Glomerular visceral epithelial cell (primary cell): ENCODE data around the gene ZNF516.
"Not testable (repeated sequence)": the region's sequence is repeated elsewhere in the genome, so short reads cannot be mapped to it uniquely, and the experiment has no call there.

Experiments
- DNase-seq: peaks from one replicate; pipeline ENCODE4 v3.0.0-alpha.2; 2016; ENCODE audit errors: extremely low spot score

ZNF516 gene

GRCh38 chr18:76490670-76491472 lies 4.2 kb downstream of the ZNF516 start:
- peak; percentile 35 for DNase-seq

- DNase-seq = no peak
These were observed 5.0 kb downstream of the ZNF516 start for GRCh38 chr18:76490033-76490432.

- no peak for DNase-seq
These were observed 6.0 kb downstream of the ZNF516 start for GRCh38 chr18:76489081-76489480.

DNA sequence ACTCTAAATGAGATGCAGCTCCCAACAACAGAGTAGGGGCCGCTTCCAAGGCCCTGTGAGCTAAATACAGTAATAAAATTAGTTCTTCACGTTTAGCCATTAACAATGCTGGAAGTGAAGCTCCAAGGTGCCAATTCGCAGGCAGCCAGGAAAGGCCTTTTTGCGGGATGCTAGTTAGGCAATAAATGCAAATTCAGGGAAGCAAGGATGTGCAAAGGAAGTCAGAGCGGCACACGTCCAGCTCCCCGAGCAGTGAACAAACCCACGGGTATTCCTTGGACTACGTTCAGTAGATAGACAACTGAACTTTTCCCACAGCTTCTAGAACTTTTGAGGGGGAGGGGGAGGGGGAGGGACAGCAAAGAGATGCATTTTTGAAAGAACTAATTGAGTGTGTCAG lies 6.9 kb downstream of the ZNF516 start:
- DNase-seq = peak; percentile 41

GRCh38 chr18:76487782-76488181 lies 7.3 kb downstream of the ZNF516 start:
- DNase-seq = peak; percentile 33

DNA sequence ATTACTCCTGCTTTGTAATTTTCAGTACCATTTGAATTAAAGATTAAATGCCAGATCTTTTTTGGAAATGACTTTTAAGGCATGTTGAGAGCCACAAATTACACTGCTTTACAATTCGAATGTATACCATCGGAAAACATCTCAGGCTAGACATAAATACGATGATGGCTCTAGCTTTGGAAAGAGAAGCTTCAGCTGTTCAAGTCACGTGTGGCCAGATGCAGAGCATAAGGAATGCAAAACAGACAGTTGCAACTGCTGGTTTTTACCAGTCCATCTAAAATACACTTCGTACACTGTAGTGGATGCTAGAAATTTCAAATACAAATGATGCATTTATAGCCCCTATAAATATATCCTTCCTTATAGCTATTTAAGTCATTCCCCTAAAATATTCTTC lies 8.0 kb downstream of the ZNF516 start:
- DNase-seq = no peak

DNA sequence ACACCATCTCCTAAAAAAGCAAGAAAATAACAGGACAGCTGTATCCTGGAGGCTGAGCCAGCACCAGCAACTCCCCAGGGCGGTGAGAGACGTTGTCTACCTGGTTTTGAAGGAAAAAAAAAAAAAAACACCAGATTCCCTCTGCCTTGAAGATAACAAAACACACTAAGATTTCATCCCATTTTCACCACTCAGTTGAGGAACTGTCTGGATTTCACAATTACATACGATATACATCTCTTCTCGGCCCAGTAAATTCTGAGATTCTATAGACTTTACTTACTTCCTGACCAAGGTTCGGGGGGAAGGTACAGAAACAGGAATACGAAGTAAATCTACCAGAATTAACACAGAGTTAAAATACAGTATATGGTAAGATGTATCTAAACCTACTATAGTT lies 8.5 kb downstream of the ZNF516 start:
- no peak for DNase-seq

GRCh38 chr18:76486038-76486437 lies 9.0 kb downstream of the ZNF516 start:
- DNase-seq = no peak

DNA sequence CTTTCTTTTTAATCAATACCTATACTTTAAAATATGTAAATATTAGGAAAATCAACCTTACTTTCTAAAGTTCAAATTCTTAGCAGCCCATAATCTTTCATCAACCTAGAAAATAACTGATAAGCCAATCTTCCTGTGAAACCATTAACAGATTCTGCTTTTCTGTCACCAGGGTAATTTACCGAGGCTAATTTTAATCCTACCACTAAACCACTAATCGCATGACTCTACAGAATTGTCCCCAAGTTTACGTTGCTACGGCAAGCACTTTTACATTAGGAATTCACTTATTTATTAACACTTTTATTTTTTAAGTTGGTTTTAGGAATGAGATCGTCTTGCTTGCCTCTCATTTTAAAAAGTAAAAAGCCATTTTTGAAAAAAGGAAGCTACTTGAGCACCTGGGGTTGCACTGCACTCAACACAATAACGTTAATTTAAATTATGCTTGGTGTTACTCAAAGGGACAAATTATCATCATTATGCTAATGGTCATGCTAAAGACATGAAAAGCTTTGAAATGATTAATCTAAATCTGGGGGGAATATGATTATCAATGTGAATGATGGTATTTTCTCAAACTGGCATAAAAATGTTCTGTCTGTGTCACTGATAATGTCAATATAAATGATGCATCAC lies 10.2 kb downstream of the ZNF516 start:
- DNase-seq = no peak

DNA sequence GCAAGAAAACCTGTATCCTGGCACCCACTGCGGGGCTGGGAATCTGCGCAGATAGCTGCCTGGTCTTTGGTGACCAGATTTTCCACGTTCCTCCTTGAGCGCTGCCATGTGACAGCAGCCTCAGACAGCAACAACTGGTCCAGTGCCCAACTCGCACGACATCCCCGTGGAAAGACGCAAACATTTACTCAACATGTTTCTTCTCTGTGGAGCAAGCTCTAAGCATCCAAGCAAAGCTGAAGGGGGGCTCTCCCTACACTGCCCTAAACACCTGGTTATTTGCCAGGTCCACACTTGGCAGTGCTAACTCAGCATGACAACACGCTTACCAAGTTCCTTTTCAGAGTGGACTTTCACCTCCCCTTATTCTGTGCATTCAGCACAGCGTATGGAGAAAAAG lies 11.3 kb downstream of the ZNF516 start:
- no peak for DNase-seq

GRCh38 chr18:76482971-76483691 lies 11.9 kb downstream of the ZNF516 start:
- no peak for DNase-seq

DNA sequence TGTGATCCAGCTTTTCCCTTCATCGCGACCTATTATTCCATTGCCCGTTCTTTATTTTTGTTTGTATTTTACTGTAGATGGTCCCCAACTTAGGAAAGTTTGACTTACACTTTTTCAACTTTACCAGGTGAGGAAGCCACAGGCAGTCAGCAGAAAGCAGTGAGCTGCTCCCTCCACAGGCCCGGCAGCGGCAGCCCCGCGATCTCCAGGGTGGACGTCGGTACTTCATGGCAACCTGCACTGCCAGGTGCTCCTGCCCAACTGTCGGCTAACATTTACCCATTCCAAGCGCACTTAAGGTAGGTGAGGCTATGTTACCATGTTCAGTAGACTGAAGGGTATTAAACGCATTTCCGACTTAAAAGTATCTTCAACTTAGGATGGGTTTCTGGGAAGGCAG lies 12.8 kb downstream of the ZNF516 start:
- no peak for DNase-seq

DNA sequence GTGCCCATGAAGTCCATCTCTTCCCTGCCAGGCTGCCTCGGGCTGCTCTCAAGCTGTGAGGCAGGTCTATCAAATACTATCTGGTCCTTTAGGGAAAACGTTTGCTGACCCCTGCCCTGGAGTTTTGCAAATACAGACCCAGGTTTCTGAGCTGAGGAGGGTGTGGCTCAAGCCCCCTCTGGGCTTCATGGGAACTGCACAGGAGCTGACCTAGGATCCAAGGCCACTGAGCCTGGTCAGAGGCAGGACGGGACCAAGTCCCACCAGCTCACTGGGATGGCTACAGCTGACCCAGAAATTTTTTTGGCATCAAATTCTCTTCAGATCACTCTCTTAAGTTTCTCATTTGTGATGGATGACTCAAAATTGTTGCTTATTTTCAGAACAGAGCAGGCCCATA lies 14.1 kb downstream of the ZNF516 start:
- DNase-seq = no peak

DNA sequence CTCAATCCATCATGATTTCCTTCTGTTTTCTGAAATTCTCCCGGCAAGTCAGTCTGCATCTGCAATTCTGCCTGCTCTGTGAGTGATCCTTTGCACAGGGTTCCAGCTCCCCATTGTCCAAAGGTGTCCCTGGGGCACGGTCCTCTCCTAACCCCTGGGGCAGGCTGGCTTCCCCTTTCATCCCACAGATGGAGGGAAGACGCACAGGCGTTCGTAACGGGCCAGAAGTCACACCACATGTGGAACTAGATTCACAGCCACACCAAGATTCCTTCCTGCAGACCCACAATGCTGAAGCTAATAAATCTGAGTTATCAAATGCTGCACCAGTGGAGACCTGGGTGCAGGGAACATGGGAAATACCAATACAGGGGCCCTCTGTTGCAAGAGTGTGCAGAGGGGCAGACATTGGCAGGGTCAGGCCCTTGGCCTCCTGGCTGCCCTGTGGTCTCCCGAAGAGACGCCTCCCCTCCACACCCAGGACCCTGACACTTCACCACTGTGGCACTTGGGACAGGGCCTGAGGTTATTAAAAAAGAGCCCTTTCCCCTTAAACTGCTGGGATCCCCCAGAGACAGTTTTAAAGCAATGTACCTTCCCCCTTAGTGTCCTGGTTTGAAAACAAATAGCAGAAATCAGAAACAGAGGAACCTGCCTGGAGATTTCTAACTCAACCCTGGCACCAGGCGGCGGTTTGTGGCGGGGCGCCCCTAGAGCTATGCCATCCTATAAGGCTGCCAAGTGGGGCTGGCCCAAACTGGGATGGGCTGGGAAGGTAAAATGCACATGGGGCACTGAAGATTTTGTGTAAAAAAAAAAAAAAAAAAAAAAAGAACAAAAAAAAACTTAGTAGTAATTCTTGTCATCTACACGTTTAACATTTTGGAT lies 15.4 kb downstream of the ZNF516 start:
- DNase-seq = no peak

DNA sequence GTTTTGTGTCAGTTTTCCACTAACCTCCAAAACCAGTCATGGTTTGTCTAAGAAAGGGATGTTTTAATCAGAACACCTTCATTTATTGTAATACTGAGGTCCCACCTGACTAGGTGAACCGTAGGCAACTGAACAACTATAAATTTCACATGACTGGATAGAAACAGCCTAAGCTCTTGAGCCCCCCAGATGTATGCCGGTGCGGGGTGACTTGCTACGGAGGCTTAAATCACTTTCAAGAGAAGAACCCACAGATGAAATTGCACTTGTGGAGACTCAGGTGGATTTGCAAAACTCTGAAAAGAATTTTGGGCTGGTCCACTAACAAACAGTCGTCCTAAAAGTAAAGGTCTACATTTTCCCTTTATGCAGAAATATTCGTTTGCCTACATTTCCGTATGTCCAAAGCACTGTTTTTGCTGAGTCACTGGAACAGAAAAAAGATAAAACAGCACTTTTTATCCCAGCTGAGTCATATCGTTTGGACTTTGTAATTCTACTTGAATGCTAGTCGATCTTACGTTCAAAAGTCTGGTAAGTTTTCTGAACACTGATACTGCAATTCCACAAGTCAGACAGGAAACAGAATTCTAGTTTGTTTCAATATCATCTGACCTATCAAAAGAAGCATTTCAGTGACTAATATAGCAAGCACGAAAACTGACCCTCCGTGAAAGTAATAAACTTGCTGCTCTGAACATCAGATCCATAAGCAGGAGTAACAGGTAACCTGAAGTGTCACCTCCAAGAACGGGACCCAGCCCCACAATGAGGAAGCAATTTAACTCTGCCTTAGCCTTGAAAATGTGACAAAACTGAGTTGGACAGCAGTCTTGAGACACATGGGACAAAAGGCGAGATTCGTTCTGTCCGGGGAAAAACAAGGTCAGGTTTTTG lies 18.1 kb downstream of the ZNF516 start:
- peak; percentile 75 for DNase-seq

GRCh38 chr18:76475450-76476194 lies 19.4 kb downstream of the ZNF516 start:
- DNase-seq = no peak

DNA sequence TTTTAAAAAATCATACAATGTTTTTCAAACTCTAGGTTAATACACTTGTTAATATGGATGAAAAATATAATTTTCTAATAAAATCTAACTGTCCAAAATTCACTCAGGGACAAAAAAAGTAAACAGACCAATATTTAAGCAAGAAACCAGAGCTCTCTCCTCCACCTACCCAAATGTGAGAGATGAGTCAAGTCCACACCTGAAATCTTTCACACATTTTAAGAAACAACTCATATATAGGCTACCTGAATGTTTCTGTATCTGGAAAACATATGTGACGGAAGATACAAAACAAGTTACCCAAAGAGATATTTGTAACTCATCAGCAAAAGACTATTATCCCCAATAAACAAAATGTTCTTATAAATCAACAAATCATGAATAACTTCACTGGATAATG lies 20.2 kb downstream of the ZNF516 start:
- DNase-seq = no peak

- not testable (repeated sequence) for DNase-seq
These were observed 21.5 kb downstream of the ZNF516 start for GRCh38 chr18:76473521-76473920.

DNA sequence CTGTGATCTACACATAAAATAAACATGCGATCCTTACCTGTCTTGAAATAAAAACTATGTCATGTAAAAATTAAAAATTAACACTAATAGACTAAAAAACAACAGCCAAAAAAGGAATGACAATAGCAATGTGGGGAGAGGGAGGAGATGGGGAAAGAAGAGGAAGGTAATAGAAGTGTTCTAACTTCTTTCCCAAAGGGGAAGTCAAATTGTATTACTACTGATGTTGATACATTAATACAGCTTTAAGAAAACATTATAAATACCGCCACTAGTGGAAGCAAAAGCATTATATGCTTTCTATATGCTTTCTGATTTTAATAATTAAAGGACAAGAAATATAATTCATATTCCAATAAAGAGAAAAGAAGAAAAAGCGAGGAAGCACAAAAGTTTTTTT lies 22.2 kb downstream of the ZNF516 start:
- DNase-seq = no peak

DNA sequence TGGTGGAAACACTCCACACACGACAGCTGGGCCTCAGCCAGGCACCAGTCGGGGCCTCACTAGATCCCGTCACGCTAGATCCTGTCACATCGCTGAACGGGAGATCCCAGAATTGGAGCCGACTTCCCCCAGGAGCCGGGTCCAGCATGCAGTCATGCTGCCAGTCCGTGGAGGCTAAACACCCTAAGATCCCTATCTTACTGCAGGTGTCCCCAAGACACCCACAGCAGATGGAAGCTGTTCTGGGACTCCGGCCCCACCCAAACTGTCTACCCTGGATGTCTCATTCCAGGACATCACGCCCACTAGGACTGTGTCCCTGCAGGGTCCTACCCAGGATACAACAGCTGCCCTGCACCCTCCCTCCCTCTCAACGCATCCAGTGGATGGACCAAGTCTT lies 23.4 kb downstream of the ZNF516 start:
- DNase-seq = no peak
